GM21526 (cell line): Measurements from ENCODE around the gene APRT.

Source experiments
- ATAC-seq: cut with Tn5 transposase; IDR thresholded peaks from one replicate; pipeline ENCODE4 v1.9.1; 2021; ENCODE audit warnings: moderate library complexity; ENCODE audit not compliant: unreplicated experiment, low FRiP score

APRT gene

DNA sequence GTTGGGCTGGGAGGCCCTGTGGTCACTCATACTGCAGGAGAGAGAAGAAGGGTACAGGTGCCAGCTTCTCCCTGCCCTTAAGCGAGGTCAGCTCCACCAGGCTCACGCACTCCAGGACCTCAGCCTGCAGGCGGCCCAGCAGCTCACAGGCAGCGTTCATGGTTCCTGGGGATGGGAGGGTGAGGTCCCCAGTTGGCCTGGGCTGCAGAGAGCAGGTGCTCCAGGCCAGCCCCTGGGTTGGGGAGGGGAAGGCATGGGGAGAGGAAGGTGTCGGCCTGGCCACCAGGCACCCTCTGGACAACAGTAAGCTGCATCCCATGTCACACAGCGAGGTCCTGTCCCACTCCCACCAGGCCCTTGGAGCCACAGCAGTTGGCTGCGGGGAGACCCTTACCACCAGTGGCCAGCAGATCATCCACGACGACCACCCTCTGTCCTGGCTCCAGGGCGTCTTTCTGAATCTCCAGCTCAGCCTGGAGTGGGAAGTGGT is 2.0 kb downstream of the APRT start:
- no peak for ATAC-seq

DNA sequence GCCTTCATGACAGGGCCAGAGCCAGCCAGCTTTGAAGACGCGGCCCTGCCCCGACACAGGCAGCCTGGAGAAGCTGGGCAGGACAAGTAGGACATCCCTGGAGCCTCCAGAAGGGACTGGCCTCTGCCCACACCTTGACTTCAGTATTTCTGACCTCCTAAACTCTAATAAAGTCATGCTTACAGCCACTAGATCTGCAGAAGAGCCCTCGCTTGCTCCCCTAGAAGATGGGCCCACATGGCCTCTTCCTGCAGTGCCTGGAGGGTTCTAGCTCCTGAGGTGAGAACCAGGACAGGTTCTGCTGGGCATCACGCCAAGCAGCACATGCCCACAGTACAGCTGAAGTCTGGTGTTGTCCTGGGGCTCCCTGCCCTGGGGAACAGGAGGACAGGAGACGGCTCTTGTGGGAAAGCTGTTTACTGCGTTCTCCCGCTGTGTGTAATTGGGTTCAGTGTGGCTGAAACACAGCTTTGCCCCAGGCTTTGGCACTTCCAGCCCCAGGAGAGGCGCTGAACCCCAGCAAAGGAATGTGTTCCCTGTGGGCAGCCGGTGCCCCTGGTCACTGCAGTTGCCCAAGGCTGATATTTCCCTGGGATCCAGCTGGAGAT is 2.6 kb downstream of the APRT start:
- no peak for ATAC-seq

DNA sequence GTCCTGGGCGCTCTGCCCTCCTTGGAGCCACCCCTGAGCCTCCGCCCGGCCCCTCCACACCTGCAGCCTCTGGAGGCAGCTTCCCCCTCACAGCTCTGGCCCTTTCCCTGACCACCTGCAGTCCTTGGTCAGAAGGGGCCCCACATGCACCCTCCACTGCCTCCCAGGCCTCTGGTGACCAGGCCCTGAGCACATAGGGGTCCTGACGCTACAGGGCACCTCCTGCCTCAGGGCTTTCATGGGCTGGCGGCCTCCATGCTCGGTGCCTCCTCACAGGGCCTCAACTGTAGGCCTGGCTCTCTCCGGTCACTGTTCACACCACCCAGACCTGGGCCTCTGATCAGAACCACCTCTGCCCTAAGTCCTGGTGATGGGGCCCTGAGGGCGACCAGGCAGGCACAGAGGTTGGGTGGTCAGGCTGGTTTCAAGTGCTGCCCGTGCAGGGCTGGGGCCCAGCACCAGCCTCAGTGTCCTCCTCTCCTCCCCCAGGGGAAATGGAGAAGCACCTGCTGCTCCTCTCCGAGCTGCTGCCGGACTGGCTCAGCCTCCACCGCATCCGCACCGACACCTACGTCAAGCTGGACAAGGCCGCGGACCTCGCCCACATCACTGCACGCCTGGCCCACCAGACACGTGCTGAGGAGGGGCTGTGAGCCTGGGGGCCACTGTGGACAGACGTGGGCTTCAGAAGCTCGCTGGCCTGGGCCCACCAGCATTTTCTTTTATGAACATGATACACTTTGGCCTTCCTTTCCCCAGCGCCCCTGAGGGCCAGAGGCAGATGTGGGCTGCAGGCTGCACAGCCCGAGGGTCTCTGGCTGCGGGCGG is 3.9 kb downstream of the APRT start:
- no peak for ATAC-seq

DNA sequence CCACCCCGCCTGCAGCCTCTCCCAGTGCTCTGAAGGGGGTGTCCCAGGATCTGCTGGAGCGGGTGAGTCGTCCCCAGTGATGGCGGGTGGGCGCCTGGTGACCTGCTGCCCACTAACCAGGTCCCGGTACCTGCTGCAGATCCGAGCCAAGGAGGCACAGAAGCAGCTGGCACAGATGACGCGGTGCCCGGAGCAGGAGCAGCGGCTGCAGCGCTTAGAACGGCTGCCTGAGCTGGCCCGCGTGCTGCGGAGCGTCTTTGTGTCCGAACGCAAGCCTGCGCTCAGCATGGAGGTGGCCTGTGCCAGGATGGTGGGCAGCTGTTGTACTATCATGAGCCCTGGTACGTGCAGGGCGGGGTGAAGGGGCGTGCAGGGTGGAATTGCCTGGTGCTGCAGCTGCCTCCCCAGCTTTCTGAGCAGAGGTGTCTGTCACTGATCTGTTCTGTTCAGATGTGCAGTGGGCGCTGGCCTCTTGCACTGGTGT is 4.5 kb downstream of the APRT start:
- no peak for ATAC-seq

DNA sequence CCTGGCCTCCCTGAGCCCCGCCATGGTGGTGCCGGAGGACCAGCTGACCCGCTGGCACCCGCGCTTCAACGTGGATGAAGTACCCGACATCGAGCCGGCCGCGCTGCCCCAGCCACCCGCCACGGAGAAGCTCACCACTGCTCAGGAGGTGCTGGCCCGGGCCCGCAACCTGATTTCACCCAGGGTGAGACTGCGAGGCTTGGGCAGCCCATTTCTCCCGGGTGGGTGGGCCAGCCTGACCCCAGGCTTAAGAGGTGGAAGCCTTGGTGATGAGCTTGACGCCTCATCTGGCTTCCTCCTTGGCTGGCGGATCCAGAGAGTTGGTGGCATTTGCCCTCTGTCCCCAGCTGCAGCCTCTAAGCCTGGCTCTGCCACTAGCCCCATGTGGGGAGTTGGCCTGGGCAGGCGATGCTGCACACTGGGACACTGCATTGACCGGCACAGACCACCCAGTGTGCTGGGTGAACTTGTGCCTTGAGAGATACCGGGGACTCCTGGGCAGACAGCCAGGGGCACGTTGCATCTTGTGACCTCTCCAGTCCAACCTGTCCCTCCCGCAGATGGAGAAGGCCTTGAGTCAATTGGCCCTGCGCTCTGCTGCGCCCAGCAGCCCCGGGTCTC is 5.1 kb downstream of the APRT start:
- no peak for ATAC-seq

DNA sequence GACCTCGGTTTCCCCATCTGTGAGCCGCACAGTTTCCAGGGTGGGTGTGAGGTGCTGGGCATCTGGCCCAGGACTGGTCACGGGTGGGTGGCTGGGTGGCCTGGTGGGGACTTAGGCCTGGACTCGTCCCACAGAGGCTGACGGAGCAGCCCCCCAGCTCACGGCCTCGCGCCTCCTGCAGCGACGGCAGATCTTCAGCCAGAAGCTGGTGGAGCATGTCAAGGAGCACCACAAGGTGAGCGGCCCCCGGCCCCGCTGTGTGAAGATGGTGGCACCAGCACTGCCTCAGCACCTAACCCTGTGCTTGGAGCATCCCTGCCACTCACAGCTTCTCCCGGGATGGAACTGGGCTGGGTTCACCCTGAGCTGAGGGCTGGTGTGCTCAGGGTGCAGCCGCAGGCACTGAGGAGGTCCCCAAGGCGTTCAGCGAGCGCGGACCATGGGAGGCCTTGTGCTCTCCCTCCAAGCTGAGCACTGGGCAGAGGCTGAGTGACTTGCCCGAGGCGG is 5.8 kb downstream of the APRT start:
- ATAC-seq = no peak

DNA sequence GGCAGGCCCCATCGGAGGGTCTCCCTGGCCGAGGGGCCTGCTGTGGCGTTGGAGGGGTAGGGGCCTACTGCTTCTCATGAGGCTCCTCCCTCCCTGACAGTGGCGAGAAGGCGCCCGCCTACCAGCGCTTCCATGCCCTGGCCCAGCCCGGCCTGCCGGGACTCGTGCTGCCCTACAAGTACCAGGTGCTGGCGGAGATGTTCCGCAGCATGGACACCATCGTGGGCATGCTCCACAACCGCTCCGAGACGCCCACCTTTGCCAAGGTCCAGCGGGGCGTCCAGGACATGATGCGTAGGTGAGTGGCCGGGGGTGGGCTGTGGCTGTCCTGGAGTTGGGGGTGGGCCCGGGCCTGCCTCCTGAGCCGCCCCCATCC is 6.4 kb downstream of the APRT start:
- no peak for ATAC-seq

DNA sequence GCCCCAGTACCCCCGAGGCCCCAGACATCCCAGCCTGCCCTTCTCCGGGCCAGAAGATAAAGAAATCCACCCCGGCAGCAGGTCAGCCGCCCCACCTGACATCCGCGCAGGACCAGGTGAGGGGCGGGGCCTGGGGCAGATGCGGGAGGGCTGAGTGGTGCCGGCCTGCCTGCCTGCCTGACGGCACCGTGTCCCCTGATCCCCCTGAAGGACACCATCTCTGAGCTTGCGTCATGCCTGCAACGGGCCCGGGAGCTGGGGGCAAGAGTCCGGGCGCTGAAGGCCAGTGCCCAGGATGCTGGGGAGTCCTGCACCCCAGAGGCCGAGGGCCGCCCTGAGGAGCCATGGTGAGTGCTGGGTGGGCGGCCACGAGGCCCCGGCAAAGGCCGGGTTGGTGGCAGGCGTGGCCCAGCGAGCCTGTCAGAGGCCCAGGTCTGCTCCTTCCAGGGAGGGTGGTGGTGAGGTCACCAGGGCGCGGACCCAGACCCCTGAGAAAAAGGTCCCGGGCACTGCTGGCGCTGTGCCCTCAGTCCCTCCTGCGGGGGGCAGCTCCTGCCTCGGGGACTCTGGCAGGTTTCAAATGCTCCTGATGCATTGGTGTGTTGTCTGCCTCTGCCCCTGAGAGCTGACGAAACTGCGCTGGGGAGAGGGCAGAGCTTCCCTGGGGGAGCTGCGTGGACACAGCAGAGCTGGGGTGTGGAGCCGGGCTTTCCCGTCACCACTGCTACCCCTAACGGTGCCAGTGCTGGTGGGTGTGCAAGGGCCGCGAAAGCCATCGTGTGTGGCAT is 7.0 kb downstream of the APRT start:
- no peak for ATAC-seq

DNA sequence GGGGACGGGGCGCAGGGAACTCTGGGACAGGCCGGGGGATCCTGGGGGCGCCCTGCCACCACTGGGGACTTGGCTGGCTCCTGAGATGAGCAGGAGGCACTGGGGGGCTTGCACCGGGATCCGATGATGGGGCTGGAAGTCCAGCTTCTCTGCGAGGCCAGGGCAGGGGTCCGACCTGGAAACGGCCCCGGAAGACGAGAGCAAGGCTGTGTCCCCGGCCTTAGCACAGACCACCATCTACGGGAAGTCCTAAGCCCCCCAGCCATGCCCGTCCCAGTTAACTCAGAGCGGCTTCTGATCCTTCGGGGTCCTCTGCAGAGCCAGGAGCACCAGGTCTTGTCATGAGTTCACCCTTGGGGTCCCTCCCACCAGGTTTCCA is 7.6 kb downstream of the APRT start:
- no peak for ATAC-seq

DNA sequence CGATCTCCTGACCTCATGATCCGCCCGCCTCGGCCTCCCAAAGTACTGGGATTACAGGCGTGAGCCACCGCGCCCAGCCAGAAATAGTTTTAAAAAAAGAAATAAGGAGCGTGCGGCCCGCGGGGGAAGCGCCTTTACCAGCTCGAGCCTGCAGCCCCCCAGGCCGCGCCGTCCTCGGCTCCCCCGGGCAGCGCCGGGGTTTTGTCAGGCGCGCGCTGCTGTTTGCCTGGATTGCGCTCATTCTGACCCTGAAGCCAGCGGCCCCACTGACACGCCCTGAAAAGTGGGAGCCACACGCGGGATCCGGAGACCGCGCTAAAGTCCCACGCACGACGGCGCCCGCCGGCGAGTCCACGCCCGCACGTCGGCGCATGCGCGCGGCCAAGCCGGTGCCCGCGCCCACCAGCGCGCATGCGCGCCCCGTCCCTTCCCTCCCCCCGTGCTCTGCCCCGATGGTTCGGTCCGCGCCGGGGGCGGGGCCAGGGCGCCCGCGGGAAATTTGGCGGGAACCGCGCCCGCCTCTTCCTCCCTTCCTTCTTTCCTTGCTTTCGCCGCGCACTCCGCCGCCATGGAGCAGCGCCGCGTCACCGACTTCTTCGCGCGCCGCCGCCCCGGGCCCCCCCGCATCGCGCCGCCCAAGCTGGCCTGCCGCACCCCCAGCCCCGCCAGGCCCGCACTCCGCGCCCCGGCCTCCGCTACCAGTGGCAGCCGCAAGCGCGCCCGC is 8.3 kb downstream of the APRT start, which contains the start of gene CDT1:
Gene CDT1 (plus strand): TSS at position 526 of the 724 bp plus-strand sequence. CDS start 43 bp downstream, at position 569.
- no peak for ATAC-seq

DNA sequence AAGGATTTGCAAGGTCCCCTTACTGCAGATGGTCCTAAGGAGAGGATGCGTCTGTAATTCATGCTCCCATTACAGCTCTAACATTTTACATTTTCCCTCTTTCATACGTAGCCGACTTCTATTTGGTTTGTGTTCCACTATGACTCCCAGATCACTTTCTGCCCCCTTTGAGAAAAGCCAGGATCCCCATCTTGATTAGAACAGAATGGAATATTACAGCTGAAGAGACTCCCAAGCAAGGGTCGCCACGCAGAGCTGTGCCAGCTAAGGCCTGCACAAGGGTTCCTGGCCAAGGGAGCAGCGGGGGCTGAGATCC is 11.5 kb downstream of the APRT start:
- ATAC-seq = no peak

DNA sequence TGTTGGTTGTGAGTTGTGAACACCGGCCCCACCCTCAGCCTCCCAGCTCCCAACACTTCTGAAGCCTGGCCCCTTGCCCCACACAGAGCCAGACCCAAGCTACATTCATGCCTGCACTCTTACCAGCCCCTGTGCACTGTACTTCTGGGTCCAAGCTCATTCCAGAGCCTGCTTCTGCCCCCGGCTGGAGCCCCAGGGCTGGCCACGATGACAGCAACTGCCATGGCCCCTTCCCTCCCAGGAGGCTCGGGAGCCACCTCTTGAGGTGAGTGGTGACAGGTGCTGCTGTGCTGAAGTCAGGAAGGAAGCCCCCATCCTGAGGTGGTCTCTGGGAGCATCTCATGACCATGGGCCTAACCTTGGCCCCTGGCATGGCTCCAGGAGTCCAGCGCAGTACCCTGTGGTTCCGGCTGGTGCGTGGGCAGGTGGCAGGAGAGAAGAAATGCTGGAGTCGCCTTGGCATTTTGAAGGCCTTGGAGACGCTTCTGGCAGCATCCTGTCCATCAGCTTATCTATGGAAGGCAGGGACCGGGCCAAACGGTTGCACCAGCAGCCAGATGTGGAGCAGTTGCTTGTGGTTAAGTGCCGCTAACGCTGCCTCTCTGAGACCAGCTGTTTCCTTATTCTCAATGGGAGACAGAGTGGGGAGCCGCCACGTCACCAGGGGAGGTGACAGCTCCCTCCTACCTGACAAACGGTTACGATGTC is 12.0 kb downstream of the APRT start:
- ATAC-seq = no peak

DNA sequence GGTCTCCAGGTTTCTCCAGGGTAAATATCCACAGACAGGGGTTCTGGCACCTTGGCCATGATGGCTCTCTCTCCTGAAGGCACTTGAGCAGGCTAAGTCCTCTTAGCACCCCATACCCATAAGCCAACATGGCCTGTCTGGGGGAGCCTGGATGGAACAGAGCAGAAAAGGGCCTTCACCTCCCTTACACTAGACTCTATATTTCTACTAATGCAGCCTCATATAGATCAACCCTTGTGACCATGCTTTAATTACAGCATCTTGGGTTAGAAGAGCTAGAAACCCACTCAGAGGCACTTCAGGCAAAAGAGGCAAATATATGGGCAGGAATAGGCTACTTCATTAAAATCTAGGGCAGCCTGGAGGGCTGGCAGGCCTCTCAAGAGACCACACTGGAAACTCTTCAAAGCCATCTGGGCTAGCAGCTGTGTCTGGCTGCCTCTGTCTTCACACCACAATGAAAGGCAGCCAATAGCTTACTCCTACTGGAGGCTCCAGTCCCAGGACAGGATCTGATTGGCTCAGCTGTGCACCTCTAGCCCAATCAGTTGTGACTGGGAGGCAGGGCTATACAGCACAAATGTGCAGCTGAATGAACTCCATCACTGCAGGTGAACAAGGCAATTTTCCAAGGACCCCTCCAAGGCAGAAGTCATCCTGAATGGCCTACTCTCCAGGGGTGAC is 12.8 kb downstream of the APRT start:
- no peak for ATAC-seq

DNA sequence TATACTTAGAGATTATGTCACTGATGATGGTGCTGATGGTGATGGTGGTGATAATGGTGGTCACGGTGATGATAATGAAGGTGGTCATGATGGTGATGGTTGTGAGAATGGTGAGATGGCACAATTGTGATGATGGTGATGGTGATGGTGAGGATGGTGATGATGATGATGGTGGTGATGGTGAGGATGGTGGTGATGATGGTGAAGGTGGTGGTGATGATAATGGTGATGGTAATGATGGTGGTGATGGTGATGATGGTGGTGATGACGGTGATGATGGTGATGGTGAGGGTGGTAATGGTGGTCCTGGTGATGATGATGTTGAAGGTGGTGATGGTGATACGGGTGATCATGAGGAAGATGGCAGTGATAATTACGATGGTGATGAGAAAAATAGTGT is 13.7 kb downstream of the APRT start:
- no peak for ATAC-seq

DNA sequence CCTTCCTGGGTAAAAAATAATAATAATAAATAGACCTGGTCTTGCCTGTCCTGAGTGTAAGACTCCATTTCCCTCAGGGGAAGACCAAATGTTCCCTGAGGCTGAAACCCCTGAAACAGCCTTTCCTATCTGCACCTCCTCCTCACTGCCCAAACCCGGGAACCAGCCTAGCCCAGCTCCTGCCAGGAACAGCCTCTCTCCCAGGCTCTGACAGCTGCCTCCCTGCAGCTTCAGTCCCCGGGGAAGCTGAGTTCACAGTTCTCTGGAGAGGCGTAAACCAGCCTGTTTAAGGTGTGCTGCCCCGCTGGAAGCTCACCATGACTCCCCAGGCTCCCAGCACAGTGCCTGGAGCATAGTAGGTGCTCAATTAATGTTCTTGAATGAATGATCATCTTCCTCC is 15.4 kb downstream of the APRT start:
- no peak for ATAC-seq

DNA sequence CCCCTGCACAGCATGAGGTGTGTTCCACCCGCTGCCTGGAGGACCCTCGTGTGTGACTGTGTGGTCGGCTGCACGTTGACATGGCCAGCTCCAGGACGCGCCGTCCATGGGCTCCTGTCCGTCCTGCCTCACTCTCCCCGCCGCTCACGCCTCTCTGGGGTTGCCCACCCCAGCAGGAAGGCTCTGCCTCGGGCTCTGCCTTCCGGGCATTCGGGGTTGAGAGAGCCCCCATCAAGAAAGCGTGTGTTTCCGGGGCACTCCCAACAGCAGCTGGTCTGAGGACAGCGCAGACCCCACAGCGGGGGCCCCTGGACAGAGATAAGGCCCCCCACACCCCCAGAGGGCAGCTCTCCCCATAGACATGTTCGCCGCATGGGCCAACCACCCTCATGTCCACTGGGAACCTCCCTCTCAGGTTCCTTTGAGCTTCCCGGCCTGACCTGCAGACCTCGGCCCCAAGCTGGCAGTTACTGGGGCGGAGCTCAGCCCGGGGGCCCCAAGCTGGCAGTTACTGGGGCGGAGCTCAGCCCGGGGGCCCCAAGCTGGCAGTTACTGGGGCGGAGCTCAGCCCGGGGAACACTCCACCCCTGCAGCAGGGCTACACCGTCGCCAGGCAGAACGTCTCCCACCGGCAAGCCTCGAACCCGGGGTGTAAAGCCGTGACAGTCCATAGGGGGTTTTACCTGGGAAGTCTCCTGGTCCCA is 18.3 kb downstream of the APRT start:
- no peak for ATAC-seq

DNA sequence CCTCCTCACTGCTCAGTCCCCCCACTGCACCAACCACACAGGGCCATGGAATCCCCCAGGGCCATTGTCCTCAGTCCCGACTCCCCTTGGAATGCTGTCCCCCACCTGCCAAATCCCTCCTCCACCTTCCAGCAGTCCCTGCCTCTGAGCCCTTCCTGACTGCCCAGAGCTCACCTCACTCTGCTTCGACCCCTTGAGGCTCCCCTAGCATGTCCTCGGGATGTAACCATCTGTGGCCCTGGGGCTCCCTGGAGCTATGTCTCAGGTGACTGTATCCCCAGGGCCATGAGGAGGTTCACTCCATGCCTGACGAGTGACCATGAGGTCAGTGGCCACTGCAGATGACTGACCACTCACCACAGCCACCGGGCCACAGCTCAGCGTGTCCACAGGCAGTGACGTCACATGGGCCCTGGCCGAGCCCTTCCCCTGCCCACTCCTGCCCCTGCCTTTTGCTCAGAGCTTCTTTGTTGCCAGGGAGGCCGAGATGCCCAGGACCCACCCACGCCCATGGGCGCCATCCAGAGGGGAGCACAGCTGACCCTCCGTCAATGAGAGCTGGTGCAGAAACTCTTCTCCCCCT is 19.0 kb downstream of the APRT start:
- no peak for ATAC-seq

DNA sequence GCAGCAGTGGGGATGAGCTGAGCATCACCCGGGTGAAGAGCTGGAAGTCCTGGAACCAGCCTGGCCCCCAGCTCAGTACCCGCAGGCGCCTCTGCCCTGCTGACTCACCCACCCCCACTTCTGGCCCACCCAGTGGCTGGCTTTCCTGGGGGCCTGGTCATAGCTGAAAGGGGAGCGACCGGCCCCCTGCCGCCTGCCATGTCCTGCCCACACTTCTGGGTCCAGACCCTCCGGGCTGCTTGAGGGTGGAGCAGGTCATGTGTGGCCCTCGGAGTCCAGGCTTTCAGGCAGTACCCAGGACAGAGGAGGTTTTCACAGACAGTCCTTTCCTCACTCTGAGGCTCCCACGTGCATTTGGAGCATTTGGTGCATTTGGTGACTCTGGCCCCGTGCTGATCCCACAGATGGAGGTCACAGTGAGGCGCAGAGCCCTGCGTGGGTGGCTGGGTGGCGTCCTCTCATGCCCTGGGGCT is 19.6 kb downstream of the APRT start:
- no peak for ATAC-seq
